Stimulated activated CD4-positive, alpha-beta T cell treated with anti-CD3 and anti-CD28 coated beads, Interleukin-2, amount 100 ng/mL, for 4 hours (primary cell): ENCODE data around the gene IDH3A.

Experiments
- DNase-seq: peaks from one replicate; pipeline ENCODE4 v3.0.0-alpha.2; 2020; ENCODE audit warnings: low read depth

IDH3A gene

GRCh38 chr15:78203346-78204225 is 54.4 kb downstream of the IDH3A start:
- DNase-seq: no peak

- no peak for DNase-seq
Observed at GRCh38 chr15:78204351-78205309, 55.5 kb downstream of the IDH3A start.

GRCh38 chr15:78205337-78205736 is 56.2 kb downstream of the IDH3A start:
- no peak for DNase-seq

- no peak for DNase-seq
Observed at GRCh38 chr15:78205856-78206255, 56.7 kb downstream of the IDH3A start.

- no peak for DNase-seq
Observed at GRCh38 chr15:78206326-78207109, 57.4 kb downstream of the IDH3A start.

GRCh38 chr15:78207110-78207458 is 57.9 kb downstream of the IDH3A start:
- DNase-seq: no peak

GRCh38 chr15:78207641-78208340 is 58.6 kb downstream of the IDH3A start:
- no peak for DNase-seq

GRCh38 chr15:78208341-78208844 is 59.2 kb downstream of the IDH3A start:
- DNase-seq: no peak

- DNase-seq: no peak
Observed at GRCh38 chr15:78208887-78209645, 59.9 kb downstream of the IDH3A start.

GRCh38 chr15:78209646-78210348 is 60.6 kb downstream of the IDH3A start:
- no peak for DNase-seq

GRCh38 chr15:78210349-78210717 is 61.2 kb downstream of the IDH3A start:
- DNase-seq: no peak

GRCh38 chr15:78211189-78211921 is 62.2 kb downstream of the IDH3A start:
- no peak for DNase-seq

- DNase-seq: no peak
Observed at GRCh38 chr15:78212008-78212407, 62.8 kb downstream of the IDH3A start.

- DNase-seq: no peak
Observed at GRCh38 chr15:78212546-78213424, 63.6 kb downstream of the IDH3A start.

GRCh38 chr15:78213425-78213750 is 64.2 kb downstream of the IDH3A start:
- no peak for DNase-seq

- no peak for DNase-seq
Observed at GRCh38 chr15:78213956-78214355, 64.8 kb downstream of the IDH3A start.

GRCh38 chr15:78216276-78217104 is 67.3 kb downstream of the IDH3A start:
- no peak for DNase-seq
